Mesenchymal stem cell (in vitro differentiated cells and primary cell): ENCODE data around the gene TNFAIP8L3.
A peak's percentile ranks its signal among the peaks of the same experiment; 100 is the strongest.

Source experiments
- DNase-seq: peaks from one replicate; pipeline ENCODE4 v3.0.0-alpha.2; 2013
- H2AFZ ChIP-seq: one replicate; pipeline ENCODE4 v1.6.1; 2013; ENCODE audit warnings: low read depth, mild to moderate bottlenecking, control low read depth, inconsistent platforms, low read length, moderate library complexity
- H2AK5ac ChIP-seq: 2 replicates; pipeline ENCODE4 v1.6.1; 2013; ENCODE audit warnings: low read length, moderate library complexity, mild to moderate bottlenecking, inconsistent platforms; ENCODE audit not compliant: severe bottlenecking
- H2BK120ac ChIP-seq: one replicate; pipeline ENCODE4 v1.6.1; 2013; ENCODE audit warnings: low read depth, mild to moderate bottlenecking, inconsistent platforms, low read length, moderate library complexity
- H2BK12ac ChIP-seq, 2 experiments: one replicate each; pipeline ENCODE4 v1.6.1; 2013; ENCODE audit warnings: inconsistent platforms in 2 of 2, low read length in 2 of 2, mild to moderate bottlenecking in 2 of 2, moderate library complexity in 2 of 2, control low read depth in 1 of 2
- H2BK15ac ChIP-seq: one replicate; pipeline ENCODE4 v1.6.1; 2013; ENCODE audit warnings: mild to moderate bottlenecking, low read depth, inconsistent platforms; ENCODE audit not compliant: poor library complexity, severe bottlenecking
- H2BK5ac ChIP-seq: 2 replicates; pipeline ENCODE4 v1.6.1; 2013; ENCODE audit warnings: low read depth, mild to moderate bottlenecking, low read length, control low read depth, inconsistent platforms; ENCODE audit not compliant: poor library complexity, severe bottlenecking
- H3K14ac ChIP-seq, 2 experiments: one replicate each; pipeline ENCODE4 v1.6.1; 2013; ENCODE audit warnings: inconsistent platforms in 2 of 2, low read length in 2 of 2, control low read depth in 1 of 2, mild to moderate bottlenecking in 1 of 2, moderate library complexity in 1 of 2
- H3K18ac ChIP-seq, 2 experiments: one replicate each; pipeline ENCODE4 v1.6.1; 2013; ENCODE audit warnings: inconsistent platforms in 2 of 2, low read length in 2 of 2, control low read depth in 1 of 2, low read depth in 1 of 2, mild to moderate bottlenecking in 1 of 2
- H3K23ac ChIP-seq, 2 experiments: one replicate each; pipeline ENCODE4 v1.6.1; 2013; ENCODE audit warnings: inconsistent platforms in 2 of 2, low read length in 2 of 2, mild to moderate bottlenecking in 2 of 2, moderate library complexity in 2 of 2, control low read depth in 1 of 2
- H3K27ac ChIP-seq: 2 replicates; pipeline ENCODE4 v1.5.1; 2013; ENCODE audit warnings: mild to moderate bottlenecking, moderate library complexity, low read length, control low read depth, inconsistent platforms; ENCODE audit not compliant: poor library complexity, severe bottlenecking
- H3K27me3 ChIP-seq, 2 experiments: 2 replicates each; pipeline versions ENCODE4 v1.6.1 to v1.7.0; 2013; ENCODE audit warnings: low read length in 2 of 2, mild to moderate bottlenecking in 2 of 2, moderate library complexity in 2 of 2, control low read depth in 1 of 2, inconsistent platforms in 1 of 2; ENCODE audit not compliant: control insufficient read depth in 1 of 2, insufficient read depth in 1 of 2
- H3K36me3 ChIP-seq, 2 experiments: 2 replicates each; pipeline versions ENCODE4 v1.6.1 to v1.7.0; 2013; ENCODE audit warnings: low read length in 2 of 2, control low read depth in 1 of 2, inconsistent platforms in 1 of 2, low read depth in 1 of 2, mild to moderate bottlenecking in 1 of 2; ENCODE audit not compliant: insufficient read depth in 2 of 2, control insufficient read depth in 1 of 2
- H3K4ac ChIP-seq, 2 experiments: one replicate each; pipeline ENCODE4 v1.6.1; 2013; ENCODE audit warnings: inconsistent platforms in 2 of 2, low read length in 2 of 2, mild to moderate bottlenecking in 2 of 2, moderate library complexity in 2 of 2, control low read depth in 1 of 2, low read depth in 1 of 2
- H3K4me1 ChIP-seq: 2 replicates; pipeline ENCODE4 v1.6.1; 2013; ENCODE audit warnings: low read depth, low read length, control low read depth; ENCODE audit not compliant: control insufficient read depth, insufficient read depth
- H3K4me2 ChIP-seq: 2 replicates; pipeline ENCODE4 v1.6.1; 2013; ENCODE audit warnings: low read length, mild to moderate bottlenecking, inconsistent platforms; ENCODE audit not compliant: poor library complexity, severe bottlenecking
- H3K4me3 ChIP-seq, 2 experiments: 2 replicates each; pipeline versions ENCODE4 v1.5.1 to v1.7.0; 2013; ENCODE audit warnings: low read length in 2 of 2, mild to moderate bottlenecking in 2 of 2, control low read depth in 1 of 2, low read depth in 1 of 2; ENCODE audit not compliant: insufficient read depth in 1 of 2
- H3K79me1 ChIP-seq: replicated peaks from 2 replicates; pipeline ENCODE4 v1.6.1; 2013; ENCODE audit warnings: mild to moderate bottlenecking, control low read depth, low read length, inconsistent platforms; ENCODE audit not compliant: poor library complexity, severe bottlenecking
- H3K9ac ChIP-seq: 2 replicates; pipeline ENCODE4 v1.7.0; 2013; ENCODE audit warnings: mild to moderate bottlenecking, low read length, moderate library complexity
- H3K9me3 ChIP-seq: 2 replicates; pipeline ENCODE4 v1.7.0; 2013; ENCODE audit warnings: mild to moderate bottlenecking, low read length; ENCODE audit not compliant: control insufficient read depth
- H4K8ac ChIP-seq: one replicate; pipeline ENCODE4 v1.6.1; 2013; ENCODE audit warnings: inconsistent platforms, mild to moderate bottlenecking, low read length, moderate library complexity
- H4K91ac ChIP-seq: one replicate; pipeline ENCODE4 v1.6.1; 2013; ENCODE audit warnings: mild to moderate bottlenecking, low read length, inconsistent platforms
- WGBS: methylation state at CpG from one replicate; pipeline ENCODE4 v1.1.7; 2013; ENCODE audit warnings: mixed read lengths; 5-methylcytosine and 5-hydroxymethylcytosine counted together

Gene TNFAIP8L3

DNA sequence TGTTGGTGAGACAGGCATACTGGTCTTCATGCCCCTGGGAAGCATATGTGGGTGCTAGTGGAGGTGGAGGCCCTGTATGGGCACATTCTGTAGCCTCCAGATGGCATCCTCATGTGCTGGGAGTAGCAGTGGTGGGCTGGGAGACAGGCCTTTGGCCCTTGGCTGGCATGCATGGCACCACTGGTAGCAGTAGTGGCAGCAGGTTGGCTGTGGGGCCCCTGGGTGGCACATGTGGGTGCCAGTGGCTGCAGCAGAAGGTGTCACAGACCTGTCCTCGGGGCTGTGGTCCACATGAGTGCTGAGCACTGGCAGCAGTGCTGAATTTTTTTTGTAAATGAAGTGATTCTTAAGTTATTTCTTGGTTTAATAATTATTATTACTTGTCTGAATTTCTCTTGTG is 71.2 kb downstream of the TNFAIP8L3 start:
- H2BK12ac ChIP-seq: no peak overlapping the region
- peaks cover 6% of the 10 kb centered on the region for H3K4me1 ChIP-seq
- H3K27ac ChIP-seq: no peak overlapping the region
- H2AK5ac ChIP-seq: no peak overlapping the region
- H3K14ac ChIP-seq: peak overlapping the region in 1 of 2 experiments; percentile 78
- H3K4me2 ChIP-seq: no peak overlapping the region
- H3K9me3 ChIP-seq: peaks cover 7% of the 10 kb centered on the region
- H3K27me3 ChIP-seq: no peaks in the 10 kb centered on the region
- no peak overlapping the region for H2AFZ ChIP-seq
- WGBS: 50% methylated on average over 1 of the region's 1 CpG
- H2BK15ac ChIP-seq: no peak overlapping the region
- no peak overlapping the region for H3K4ac ChIP-seq
- H3K18ac ChIP-seq: no peak overlapping the region
- no peak for DNase-seq
- H2BK5ac ChIP-seq: no peak overlapping the region
- H3K36me3 ChIP-seq: peaks cover 0 to 6% of the 10 kb centered on the region in 2 experiments
- no peak overlapping the region for H3K9ac ChIP-seq
- H4K91ac ChIP-seq: peak overlapping the region; percentile 50
- H3K23ac ChIP-seq: no peak overlapping the region
- peaks cover 4% of the 10 kb centered on the region for H3K79me1 ChIP-seq
- no peak overlapping the region for H4K8ac ChIP-seq
- H3K4me3 ChIP-seq: no peak overlapping the region
- no peak overlapping the region for H2BK120ac ChIP-seq

GRCh38 chr15:51022206-51022605 is 72.5 kb downstream of the TNFAIP8L3 start:
- Histone ChIP-seq H2AK5ac (no peak overlapping the region), H3K4me3 (no peak overlapping the region), H3K4me1 (peaks cover 6% of the 10 kb centered on the region), H2BK12ac (no peak overlapping the region), H3K79me1 (peaks cover 4% of the 10 kb centered on the region), H3K23ac (no peak overlapping the region), H3K9ac (no peak overlapping the region), H2BK15ac (no peak overlapping the region), H3K18ac (no peak overlapping the region), H3K4ac (no peak overlapping the region), H3K14ac (no peak overlapping the region), H2BK5ac (no peak overlapping the region), H3K4me2 (no peak overlapping the region), H3K9me3 (peaks cover 7% of the 10 kb centered on the region), H3K36me3 (peaks cover 0 to 6% of the 10 kb centered on the region in 2 experiments), H3K27me3 (no peaks in the 10 kb centered on the region), H4K8ac (no peak overlapping the region), H2AFZ (no peak overlapping the region), H2BK120ac (no peak overlapping the region), H4K91ac (no peak overlapping the region), H3K27ac (no peak overlapping the region)
- no peak for DNase-seq

DNA sequence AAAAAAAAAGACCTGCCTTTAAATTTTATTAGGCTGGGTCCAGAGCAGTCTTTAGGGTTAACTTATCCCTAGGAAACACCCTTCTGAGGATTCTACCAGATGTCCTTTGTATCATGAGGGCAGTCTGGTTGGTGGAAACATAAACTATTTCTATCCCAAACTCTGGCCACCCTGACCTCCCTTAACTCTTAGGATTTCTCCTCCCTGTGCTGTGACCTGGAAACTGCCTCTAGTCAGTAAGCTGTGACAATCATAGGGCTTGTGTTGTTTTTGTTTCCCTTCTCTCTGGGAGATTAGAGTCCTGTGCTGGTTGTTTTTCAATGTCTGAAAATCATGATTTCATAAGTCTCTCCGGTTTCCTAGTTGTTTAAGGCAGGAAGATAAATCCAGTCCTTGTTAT is 78.1 kb downstream of the TNFAIP8L3 start:
- Histone ChIP-seq H3K36me3 (peaks cover 0 to 3% of the 10 kb centered on the region in 2 experiments), H4K8ac (no peak overlapping the region), H3K79me1 (no peaks in the 10 kb centered on the region), H3K27ac (no peak overlapping the region), H4K91ac (no peak overlapping the region), H2AK5ac (no peak overlapping the region), H3K4me3 (no peak overlapping the region), H3K27me3 (no peaks in the 10 kb centered on the region), H2BK15ac (no peak overlapping the region), H2BK5ac (no peak overlapping the region), H2AFZ (no peak overlapping the region), H3K18ac (no peak overlapping the region), H2BK120ac (no peak overlapping the region), H3K4me2 (no peak overlapping the region), H2BK12ac (no peak overlapping the region), H3K4ac (no peak overlapping the region), H3K23ac (no peak overlapping the region), H3K4me1 (no peaks in the 10 kb centered on the region), H3K9me3 (peaks cover 7% of the 10 kb centered on the region), H3K14ac (no peak overlapping the region), H3K9ac (no peak overlapping the region)
- WGBS: 86% methylated on average over 1 of the region's 1 CpG
- no peak for DNase-seq

DNA sequence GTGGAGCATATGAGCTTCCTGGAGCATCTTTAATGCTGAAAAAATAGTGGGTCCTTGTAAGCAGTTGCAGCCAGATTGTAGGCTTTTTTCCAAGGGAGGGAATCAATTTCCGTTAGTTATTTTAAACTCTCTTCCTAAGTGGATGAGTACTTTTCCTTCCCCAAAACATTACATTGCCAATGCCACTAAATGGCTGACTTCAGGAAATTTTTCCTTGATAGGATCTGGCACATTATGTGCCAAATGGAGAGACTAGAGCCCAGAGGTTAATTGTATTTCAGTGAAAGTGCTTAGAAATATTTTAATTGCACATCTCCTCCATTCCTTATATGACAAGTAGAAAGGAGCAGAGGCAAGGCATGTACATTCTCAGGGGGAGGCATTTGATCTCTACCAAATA is 83.5 kb downstream of the TNFAIP8L3 start:
- no peak overlapping the region for H2BK5ac ChIP-seq
- no peak overlapping the region for H3K9ac ChIP-seq
- no peaks in the 10 kb centered on the region for H3K27me3 ChIP-seq
- H3K23ac ChIP-seq: no peak overlapping the region
- no peaks in the 10 kb centered on the region for H3K79me1 ChIP-seq
- no peak for DNase-seq
- H3K9me3 ChIP-seq: peaks cover 3% of the 10 kb centered on the region
- H4K91ac ChIP-seq: no peak overlapping the region
- no peak overlapping the region for H4K8ac ChIP-seq
- H2AK5ac ChIP-seq: no peak overlapping the region
- no peak overlapping the region for H2BK12ac ChIP-seq
- peaks cover 0 to 28% of the 10 kb centered on the region in 2 experiments for H3K36me3 ChIP-seq
- H2BK15ac ChIP-seq: no peak overlapping the region
- H2AFZ ChIP-seq: no peak overlapping the region
- WGBS: no CpG with 5 or more reads among the region's 1 CpG
- H3K27ac ChIP-seq: no peak overlapping the region
- no peak overlapping the region for H3K18ac ChIP-seq
- no peaks in the 10 kb centered on the region for H3K4me1 ChIP-seq
- no peak overlapping the region for H3K4ac ChIP-seq
- no peak overlapping the region for H3K4me3 ChIP-seq
- no peak overlapping the region for H3K4me2 ChIP-seq
- no peak overlapping the region for H3K14ac ChIP-seq
- no peak overlapping the region for H2BK120ac ChIP-seq
